Hair follicular keratinocyte (primary cell): Measurements from ENCODE around the gene NPR2. TPM values are rescaled to one million over a fixed set of nuclear protein-coding genes. Genes with fewer than 3 reads are reported as not detected.

Source experiments
- total RNA-seq: library from RNA; depleted of rRNA; stranded (reverse); fragments of >200 nt; gene quantifications from 2 replicates; pipeline ENCODE4 v1.2.3, GENCODE V29; 2015

The NPR2 gene
- 6.2 and 14.6 TPM in 2 replicates for total RNA-seq

DNA sequence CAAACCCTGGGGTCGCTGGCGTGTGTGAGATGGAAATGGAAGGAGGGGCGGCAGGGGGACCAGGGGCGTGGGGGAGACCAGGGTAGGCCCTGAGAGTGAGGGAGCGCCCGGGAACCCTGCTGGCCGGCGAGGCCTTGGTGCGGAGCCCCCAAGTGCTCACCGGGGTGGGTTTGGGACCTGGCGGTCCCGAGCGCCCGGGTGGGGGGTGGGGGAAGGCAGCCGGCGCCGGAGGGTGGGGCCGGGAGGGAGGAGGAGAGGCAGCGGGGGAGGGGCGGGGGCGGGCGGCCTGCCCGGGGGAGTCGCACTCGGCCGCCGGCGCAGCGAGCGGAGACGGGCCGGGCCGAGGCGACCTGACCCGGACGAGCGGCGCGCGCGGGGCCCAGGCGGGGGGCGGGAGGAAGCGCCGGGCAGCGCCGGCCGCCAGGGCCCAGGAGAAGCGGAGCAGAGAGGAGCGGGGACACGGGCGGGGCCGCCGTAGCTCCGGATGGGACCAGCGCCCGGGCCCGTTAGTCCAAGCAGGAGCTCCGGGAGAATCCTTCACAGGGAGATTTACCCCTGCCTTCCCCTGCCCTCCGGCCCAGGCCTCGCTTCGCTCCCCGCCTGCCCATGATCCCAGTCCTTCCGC lies at the start of gene NPR2:
Gene NPR2, plus strand, starts transcription at position 295 of the 625 bp plus-strand sequence. CDS start 818 bp downstream, outside the sequence.

DNA sequence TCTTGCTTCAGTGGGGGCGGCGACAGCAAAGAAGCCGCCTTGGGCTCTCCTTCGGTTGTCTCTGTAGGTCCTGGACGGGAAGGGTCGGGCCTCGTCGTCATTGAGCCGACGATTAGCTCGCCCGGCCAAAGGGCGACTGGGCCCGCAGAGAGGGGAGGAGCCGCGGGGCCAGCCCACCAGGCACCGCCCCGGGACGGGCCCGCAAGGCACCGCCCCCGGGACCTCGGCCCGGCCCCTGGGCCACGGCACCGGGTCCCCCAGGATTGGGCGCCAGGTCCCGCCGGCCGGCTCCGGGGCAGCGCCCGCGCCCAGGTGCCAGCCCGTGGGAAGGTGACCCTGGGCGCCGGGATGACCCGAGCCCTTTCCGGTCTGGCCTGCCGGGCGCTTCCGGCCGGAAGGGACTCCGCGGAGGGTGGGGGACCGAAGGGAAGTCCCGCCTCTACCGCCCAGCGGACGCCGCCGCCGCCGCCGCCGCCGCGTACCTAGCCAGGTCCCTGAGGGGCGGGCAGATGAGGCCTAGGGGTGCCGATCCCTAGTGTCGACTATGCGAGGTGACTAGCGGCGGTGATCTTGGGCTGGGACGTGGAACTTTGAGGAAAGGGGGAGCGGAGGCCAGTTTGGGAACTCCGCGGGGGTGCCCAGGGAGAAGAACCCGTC lies 42.4 kb upstream of the NPR2 start, which contains the start of the genes GBA2 and RGP1:
Gene GBA2, minus strand, starts transcription at position 371 of the 657 bp plus-strand sequence. CDS start 524 bp downstream, outside the sequence.
Gene RGP1, plus strand, starts transcription at position 430 of the 657 bp plus-strand sequence. CDS start 469 bp downstream, outside the sequence.

GRCh38 chr9:35754264-35754663 lies 37.1 kb upstream of the NPR2 start, which contains the start of gene MSMP:
TSS of gene MSMP (minus strand) at chr9:35754276. CDS start at chr9:35754129, 147 bp downstream.

GRCh38 chr9:35812025-35812602 lies 20.7 kb downstream of the NPR2 start, which contains the start of gene SPAG8:
TSS of gene SPAG8 (minus strand) at chr9:35812262. CDS start at chr9:35812147, 115 bp downstream.

DNA sequence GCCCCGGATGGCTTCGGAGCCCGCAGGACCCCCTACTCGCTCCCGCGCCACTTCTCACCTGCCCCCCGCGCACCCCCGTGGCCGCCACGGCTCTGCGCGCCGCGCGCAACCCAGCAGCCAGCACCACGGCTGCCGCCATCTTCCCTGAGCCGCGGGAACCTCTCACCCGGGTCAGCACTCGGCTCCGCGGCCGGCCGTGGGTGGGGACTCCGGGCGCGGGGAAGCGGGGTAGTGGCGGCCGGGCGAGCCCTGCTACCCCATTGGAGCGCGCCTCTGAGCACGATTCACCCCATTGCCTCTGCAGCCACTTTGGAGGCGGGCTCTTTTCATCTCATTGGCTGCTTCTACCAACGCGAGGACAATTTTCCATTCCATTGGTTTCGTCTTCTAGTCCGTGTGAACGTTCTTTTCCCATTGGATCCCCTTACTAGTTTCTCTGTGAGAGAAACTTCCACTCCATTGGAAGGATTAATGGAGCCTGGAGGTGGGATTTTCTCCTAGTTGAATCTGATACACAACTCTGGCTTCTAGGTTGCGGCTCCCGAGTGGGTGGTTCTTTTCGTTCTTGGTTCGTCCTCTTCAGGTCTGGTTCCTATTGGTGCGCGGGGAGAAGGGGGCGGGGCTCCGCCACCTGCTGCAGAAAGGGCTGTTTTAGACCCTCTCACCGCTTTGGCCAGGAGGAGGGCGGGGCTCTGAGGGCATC lies 23.6 kb downstream of the NPR2 start, which contains the start of gene HINT2:
Gene HINT2, minus strand, starts transcription at position 202 of the 703 bp plus-strand sequence. Its CDS starts 63 bp downstream, at position 139.

GRCh38 chr9:35828716-35829083 lies 37.3 kb downstream of the NPR2 start, which contains the start of gene FAM221B:
TSS of gene FAM221B (minus strand) at chr9:35828732. CDS start at chr9:35826161, 2,571 bp downstream.

GRCh38 chr9:35829084-35829763 lies 37.8 kb downstream of the NPR2 start, which contains the start of gene TMEM8B:
TSS of gene TMEM8B (plus strand) at chr9:35829228. CDS start at chr9:35829448, 220 bp downstream.

Other genes starting within 250 kb of the NPR2 start
- gene TESK1, start 186.3 kb upstream of the NPR2 start, total RNA-seq, result 13.9 and 24.0 TPM in 2 replicates
- 0.11 and 0.86 TPM in 2 replicates for gene CD72, start 173.2 kb upstream of the NPR2 start, total RNA-seq
- gene SIT1, start 140.7 kb upstream of the NPR2 start, total RNA-seq, result not detected in 2 replicates
- gene RMRP, start 133.6 kb upstream of the NPR2 start, total RNA-seq, result 1,205 and 1,810 TPM in 2 replicates
- 17.2 and 18.8 TPM in 2 replicates for gene CCDC107, start 133.3 kb upstream of the NPR2 start, total RNA-seq
- 7.8 and 23.5 TPM in 2 replicates for gene ARHGEF39, start 126.4 kb upstream of the NPR2 start, total RNA-seq
- 0.23 and 2.1 TPM in 2 replicates for gene CA9, start 117.7 kb upstream of the NPR2 start, total RNA-seq
- 53.1 and 157 TPM in 2 replicates for gene TPM2, start 101.7 kb upstream of the NPR2 start, total RNA-seq
- 141 and 149 TPM in 2 replicates for gene TLN1, start 59.4 kb upstream of the NPR2 start, total RNA-seq
- 47.2 and 49.3 TPM in 2 replicates for gene CREB3, start 58.9 kb upstream of the NPR2 start, total RNA-seq
- gene GBA2, start 42.4 kb upstream of the NPR2 start, total RNA-seq, result 17.4 and 17.6 TPM in 2 replicates
- 13.8 and 19.1 TPM in 2 replicates for gene RGP1, start 42.3 kb upstream of the NPR2 start, total RNA-seq
- not detected in 2 replicates for gene MSMP, start 37.3 kb upstream of the NPR2 start, total RNA-seq
- 0.04 TPM in 1 of 2 replicates, not detected in the other for gene SPAG8, start 20.7 kb downstream of the NPR2 start, total RNA-seq
- gene HINT2, start 23.5 kb downstream of the NPR2 start, total RNA-seq, result 25.4 and 28.3 TPM in 2 replicates
- gene FAM221B, start 37.1 kb downstream of the NPR2 start, total RNA-seq, result not detected in 2 replicates
- 1.1 and 3.7 TPM in 2 replicates for gene TMEM8B, start 37.6 kb downstream of the NPR2 start, total RNA-seq
- not detected in 2 replicates for gene OR13J1, start 78.8 kb downstream of the NPR2 start, total RNA-seq
- 0.68 and 1.0 TPM in 2 replicates for gene HRCT1, start 114.6 kb downstream of the NPR2 start, total RNA-seq
- not detected in 2 replicates for gene SPAAR, start 117.9 kb downstream of the NPR2 start, total RNA-seq
- gene OR2S2, start 166.6 kb downstream of the NPR2 start, total RNA-seq, result not detected in 2 replicates
- 1.7 and 3.2 TPM in 2 replicates for gene RECK, start 245.3 kb downstream of the NPR2 start, total RNA-seq